C4-2B (cell line): ENCODE measurements around the gene AHDC1.

Experiments used
- H3K27ac ChIP-seq: fragments of 450-650 bp; 2 replicates; pipeline ENCODE4 v1.5.1; 2017
- CTCF ChIP-seq: fragments of 450-650 bp; conservative IDR thresholded peaks from 2 replicates; pipeline ENCODE4 v1.5.1; 2017; ENCODE audit warnings: mild to moderate bottlenecking
- ZFX ChIP-seq: fragments of 450-650 bp; IDR thresholded peaks from 2 replicates; pipeline ENCODE4 v1.6.1; 2017

AHDC1 gene

GRCh38 chr1:27551170-27551952 lies 52.6 kb downstream of the AHDC1 start:
- TF ChIP-seq CTCF = no peak
- TF ChIP-seq ZFX = no peak
- no peak overlapping the region for H3K27ac ChIP-seq

- H3K27ac ChIP-seq = no peak overlapping the region
- TF ChIP-seq ZFX (no peak), CTCF (no peak)
Observed at GRCh38 chr1:27550510-27551169, 53.3 kb downstream of the AHDC1 start.

GRCh38 chr1:27549807-27550408 lies 54.0 kb downstream of the AHDC1 start:
- TF ChIP-seq CTCF = no peak
- TF ChIP-seq ZFX = no peak

GRCh38 chr1:27548858-27549719 lies 54.9 kb downstream of the AHDC1 start:
- TF ChIP-seq CTCF (no peak), ZFX (no peak)

More at GRCh38 chr1:27549807-27550408, 54.0 kb downstream of the AHDC1 start:
- no peak overlapping the region for H3K27ac ChIP-seq

GRCh38 chr1:27548136-27548853 lies 55.6 kb downstream of the AHDC1 start:
- no peak overlapping the region for H3K27ac ChIP-seq
- TF ChIP-seq CTCF (no peak), ZFX (no peak)

More at GRCh38 chr1:27548858-27549719, 54.9 kb downstream of the AHDC1 start:
- H3K27ac ChIP-seq = no peak overlapping the region

- no peak overlapping the region for H3K27ac ChIP-seq
- TF ChIP-seq ZFX = no peak
- TF ChIP-seq CTCF = no peak; the same call in 1 of the 2 replicates
Observed at GRCh38 chr1:27547220-27548116, 56.5 kb downstream of the AHDC1 start.
